HTR-8/SVneo (cell line): Measurements from ENCODE around the gene NF1.
"Not testable (repeated sequence)": the region's sequence is repeated elsewhere in the genome, so short reads cannot be mapped to it uniquely, and the experiment has no call there.

Source experiments
- DNase-seq: peaks from one replicate; pipeline ENCODE4 v3.0.0; 2011; ENCODE audit warnings: low spot score, mixed read lengths; ENCODE audit not compliant: insufficient read length
- FAIRE-seq: peaks from 2 replicates; lab custom pipeline; 2011; peaks lifted over from hg19 to GRCh38; lab: Jason Lieb, UNC

Gene NF1

DNA sequence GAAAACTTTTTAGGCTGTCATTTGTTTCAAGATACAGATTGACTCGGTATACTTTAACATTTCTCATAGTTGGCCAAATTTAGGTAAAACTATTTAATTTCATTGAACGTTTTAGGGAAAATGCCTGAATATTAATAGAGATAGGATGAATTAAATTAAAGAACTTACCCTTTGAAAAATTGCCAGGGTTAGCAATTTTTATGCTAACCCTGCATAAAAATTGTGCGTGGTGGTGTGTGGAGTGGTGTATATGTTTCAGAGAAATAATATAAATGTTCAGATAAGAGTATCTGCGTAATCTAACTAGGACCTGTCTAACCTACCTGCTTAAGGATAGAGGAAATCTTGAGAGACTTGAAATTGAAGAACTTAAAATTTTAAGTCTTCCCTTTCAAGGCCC lies 21.4 kb downstream of the NF1 start:
- no peak for FAIRE-seq

DNA sequence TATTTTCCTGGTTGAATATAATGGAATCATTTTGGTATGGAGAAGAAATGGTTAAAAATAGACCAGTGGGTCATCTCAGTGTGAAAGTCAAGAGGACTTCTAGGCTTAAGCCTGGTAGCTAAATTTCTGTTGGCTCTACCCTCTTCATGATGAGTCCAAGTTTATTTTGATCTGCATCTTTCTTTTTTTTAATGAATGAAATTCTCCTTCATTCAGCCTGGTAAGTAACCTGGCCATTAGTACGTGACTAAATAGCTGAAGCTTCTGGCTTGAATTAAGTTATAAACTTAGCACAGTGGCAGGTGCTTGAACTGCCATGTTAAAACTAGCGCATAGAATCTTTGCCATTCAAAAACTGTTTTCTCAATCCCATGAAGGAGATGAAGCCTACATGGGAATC lies 28.0 kb downstream of the NF1 start:
- FAIRE-seq = no peak

More for the DNA sequence above, 21.4 kb downstream of the NF1 start:
- no peak for DNase-seq

GRCh38 chr17:31126318-31126717 lies 31.5 kb downstream of the NF1 start:
- DNase-seq (no peak), FAIRE-seq (no peak)

More for the DNA sequence above, 28.0 kb downstream of the NF1 start:
- DNase-seq = no peak

GRCh38 chr17:31128241-31128640 lies 33.5 kb downstream of the NF1 start:
- FAIRE-seq (no peak), DNase-seq (no peak)

DNA sequence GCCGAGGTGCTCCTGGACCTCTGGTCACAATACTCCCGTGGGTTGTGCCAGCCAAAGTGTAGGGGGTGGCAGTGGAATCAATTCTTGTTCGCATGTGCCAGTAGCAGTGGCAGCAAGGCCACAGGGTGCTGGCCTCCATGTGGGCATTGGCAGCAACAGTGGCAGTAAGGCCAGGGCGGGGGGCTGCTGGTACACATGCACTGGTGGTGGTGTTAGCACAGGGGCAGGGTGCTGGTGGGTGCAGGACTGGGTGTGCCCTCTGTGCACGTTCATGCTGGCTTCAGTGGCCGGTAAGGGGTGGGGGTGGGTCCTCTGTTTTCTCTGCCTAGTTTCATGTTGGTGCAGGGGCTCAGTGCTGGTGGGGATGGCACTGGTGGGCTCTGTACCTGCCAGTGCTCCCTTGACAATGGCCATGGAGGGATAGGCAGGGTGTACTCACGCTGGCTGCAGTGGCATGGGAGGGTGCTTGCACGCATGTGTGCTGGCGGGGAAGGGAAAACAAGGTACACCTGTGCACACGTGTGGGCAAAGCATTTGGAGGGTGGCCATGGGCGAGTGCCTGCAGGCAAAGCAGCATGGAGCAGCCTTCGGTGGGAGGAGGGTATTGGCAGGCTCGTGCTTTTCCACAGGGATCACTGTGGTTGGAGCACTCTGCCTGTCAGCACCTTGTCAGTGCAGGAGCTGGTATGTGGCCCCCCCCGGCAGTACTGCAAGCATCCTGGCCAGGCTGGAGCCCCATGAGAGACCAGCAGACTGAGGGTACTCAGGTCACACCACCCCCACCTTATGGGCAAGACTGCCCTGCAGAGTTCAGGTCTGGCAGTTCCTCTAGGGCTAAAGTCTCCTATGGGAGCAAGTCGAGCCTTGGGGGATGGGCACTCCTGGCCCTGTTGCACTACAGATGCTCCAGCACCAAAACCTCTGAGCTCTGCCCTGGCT lies 35.8 kb downstream of the NF1 start:
- FAIRE-seq (no peak), DNase-seq (no peak)

- DNase-seq (no peak), FAIRE-seq (no peak)
Measured at GRCh38 chr17:31131299-31131698, 36.5 kb downstream of the NF1 start.

DNA sequence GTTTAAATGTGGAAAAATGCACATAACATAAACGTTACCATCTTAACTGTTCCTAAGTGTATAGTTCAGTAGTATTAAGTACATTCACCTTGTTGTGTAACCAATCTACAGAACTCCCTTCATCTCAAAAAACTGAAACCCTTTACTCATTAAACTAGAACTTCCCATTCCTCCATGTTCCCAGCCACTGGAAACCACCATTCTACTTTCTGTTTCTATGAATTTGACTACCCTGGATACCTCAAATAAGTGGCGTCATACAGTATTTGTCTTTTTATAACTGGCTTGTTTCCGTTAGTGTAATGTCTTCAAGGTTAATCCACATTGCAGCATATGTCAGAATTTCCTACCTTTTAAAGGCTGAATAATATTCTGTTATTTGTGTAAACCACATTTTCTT lies 38.2 kb downstream of the NF1 start:
- FAIRE-seq (no peak), DNase-seq (no peak)

- DNase-seq (no peak), FAIRE-seq (no peak)
Measured at GRCh38 chr17:31134576-31134975, 39.8 kb downstream of the NF1 start.

DNA sequence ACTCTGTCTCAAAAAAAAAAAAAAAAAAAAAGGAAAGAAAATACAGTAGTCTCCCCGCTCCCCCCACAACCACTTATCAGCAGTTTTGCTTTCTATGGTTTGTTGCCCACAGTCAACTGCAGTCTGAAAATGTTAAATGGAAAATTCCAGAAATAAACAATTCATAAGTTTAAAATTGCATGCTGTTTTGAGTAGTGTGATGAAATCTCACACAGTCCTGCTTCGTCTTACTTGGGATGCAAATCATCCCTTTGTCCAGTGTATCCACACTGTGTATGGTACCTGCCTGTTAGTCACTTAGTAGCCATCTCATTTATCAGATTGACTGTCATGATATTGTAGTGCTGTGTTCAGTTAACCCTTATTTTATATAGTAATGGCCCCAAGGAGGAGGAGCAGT lies 41.5 kb downstream of the NF1 start:
- peak; percentile 91 for FAIRE-seq
- DNase-seq = no peak

DNA sequence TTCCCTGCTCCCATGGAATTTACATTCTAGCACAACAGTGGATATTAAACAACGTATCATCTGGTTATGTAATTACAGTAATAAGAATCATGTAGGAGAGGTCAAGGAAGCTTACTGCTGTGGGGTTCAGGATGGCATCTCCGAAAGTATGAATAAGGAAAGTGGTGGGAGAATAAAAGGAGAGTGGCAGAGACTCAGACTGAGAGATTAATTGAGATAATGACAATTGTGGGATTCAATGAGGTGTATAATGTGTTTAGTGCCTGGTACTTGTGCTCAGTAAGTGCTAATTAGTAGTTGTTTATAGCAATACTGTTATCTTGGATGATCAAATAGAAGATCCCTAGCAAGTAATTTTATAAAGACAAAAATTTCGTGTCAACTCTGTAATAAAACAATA lies 45.3 kb downstream of the NF1 start:
- no peak for DNase-seq
- FAIRE-seq = no peak

DNA sequence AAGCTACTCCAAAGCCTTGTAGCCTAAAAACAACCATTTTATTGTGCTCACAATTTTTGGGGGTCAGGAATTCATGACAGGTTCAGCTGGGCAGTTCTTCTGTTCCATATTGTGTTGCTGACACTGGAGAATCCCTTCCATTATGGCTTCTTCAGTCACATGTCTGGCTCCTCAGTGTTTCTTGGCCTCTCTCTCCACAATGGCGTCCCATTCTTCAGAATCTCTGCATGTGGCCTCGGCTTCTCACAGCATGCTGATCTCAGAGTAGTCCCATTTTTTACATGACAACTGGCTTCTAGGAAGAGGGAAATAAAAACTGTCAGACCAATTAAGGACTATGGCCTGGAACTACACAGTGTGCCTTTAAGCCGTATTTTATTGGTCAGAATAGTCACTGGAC lies 49.7 kb downstream of the NF1 start:
- FAIRE-seq = peak; percentile 36
- DNase-seq = no peak

DNA sequence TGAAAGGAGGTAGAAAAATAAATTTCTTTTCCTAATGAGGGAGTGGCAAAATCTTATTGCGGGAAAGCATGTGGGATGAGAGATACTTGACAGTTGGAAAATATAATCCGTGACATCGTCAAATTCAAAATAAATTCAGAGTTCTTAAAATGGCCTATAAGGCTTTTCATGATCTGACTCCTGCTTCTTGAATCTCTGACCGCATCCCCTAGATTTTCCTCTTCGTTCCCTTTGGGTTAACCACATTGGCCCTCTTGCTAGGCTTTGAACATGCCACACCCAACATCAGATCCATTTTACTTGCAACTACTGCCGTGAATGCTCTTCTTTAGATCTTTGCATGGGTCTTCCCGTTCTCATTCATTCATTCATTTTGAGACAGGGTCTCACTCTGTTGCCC lies 50.1 kb downstream of the NF1 start:
- no peak for FAIRE-seq

DNA sequence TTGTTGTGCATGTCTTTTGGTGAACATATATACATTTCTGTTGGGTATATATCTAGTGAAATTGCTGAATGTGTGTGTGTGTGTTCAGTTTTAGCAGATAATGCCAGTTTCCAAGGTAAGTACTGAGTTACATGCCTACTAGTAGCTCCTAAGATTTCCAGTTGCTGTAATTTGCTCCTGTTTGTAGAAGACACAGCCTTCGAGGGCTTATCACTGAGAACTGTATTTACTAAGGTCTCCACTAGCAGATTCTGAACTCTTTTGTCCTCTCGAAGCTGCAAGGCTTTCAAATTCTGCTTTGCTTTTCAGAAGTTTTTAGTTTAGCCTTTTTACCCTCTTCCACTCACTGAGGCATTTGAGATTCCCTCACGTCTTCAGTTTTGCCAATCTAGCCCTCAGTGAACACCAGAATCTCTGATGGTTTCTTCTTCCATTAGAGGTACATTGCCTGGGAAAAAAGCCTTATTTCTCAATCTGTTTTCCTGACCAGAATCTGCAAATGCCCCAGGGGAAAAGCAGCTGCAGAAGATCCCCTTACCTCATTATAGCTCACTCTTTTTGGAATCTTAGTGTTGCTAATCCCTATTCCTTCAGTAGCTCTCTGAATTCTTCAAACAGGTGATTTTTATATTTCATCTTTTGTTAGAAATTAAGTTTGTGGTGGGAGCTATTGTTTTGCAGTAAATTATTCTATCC lies 52.9 kb downstream of the NF1 start:
- no peak for DNase-seq

More for the DNA sequence above, 50.1 kb downstream of the NF1 start:
- DNase-seq = no peak

DNA sequence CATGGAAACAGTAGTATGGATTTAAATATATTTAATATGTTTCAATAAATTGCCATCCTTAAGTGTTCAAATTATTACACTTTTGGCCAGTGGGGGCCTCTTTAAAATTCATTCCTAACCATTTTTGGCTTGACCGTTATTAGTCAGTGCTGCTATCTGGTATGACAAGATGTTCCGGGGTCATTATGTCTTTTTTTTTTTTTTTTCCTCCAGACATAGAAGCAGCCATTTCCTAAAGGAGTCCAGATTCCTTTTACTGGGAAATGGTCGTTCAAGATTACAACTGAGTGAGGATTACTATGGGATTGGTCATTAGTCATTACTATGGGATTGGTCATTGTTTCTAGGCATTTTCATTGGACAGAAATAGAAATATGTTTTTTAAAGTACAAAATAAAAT lies 53.4 kb downstream of the NF1 start:
- FAIRE-seq (no peak), DNase-seq (no peak)

More for the DNA sequence above, 52.9 kb downstream of the NF1 start:
- no peak for FAIRE-seq

DNA sequence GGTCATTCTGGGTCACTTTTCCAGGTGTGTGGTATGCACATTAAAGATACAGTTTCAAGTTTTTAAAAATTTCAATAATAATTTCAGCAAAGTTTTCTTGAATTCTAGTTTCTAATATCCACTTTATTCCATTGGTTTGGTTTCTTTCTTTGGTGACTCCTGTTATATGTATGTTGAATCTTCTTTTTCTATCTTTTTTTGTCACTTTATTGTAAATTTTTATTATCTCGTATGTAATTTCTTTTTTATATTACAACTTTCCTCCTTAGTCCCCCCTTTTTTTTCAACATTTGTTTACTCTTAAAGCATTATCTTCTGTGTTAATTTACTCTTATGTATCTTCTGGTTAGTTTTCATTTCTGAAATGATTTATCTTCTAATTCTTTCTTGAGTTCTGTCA lies 57.5 kb downstream of the NF1 start:
- no peak for FAIRE-seq
- no peak for DNase-seq

DNA sequence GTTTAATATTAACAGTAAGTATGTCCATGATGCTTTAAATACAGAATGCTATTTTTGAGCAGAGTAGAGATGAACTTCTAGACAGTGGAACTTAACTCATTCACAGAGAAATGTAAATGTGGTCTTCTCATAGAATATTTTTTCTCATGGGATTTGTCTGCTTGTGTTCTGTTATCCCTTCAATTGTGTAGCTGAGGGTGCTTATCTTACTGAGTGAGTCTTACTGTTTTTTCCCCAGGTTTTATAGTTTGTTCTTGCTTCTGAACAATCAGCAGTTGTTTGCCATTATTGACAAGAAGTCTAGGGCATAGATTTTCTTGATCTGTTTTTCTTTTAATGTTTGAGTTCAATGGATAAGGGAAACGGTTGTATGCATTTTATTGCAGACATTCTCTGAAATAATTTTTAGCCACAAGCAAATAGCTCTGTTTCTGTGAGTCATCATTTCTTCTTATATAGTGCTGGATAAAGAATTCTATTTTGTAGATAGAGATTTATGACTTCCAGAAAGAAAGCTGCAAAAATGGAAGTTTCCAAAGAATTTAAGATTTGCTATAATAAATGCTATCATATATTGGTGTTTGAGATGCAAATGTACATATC lies 60.5 kb downstream of the NF1 start:
- FAIRE-seq = no peak
- DNase-seq = no peak

GRCh38 chr17:31156326-31156725 lies 61.5 kb downstream of the NF1 start:
- DNase-seq (no peak), FAIRE-seq (no peak)

- not testable (repeated sequence) for FAIRE-seq, DNase-seq
Measured at GRCh38 chr17:31156864-31157263, 62.1 kb downstream of the NF1 start.

- no peak for DNase-seq
- FAIRE-seq = no peak
Measured at GRCh38 chr17:31158746-31159377, 64.1 kb downstream of the NF1 start.

- DNase-seq (no peak), FAIRE-seq (no peak)
Measured at GRCh38 chr17:31163091-31163781, 68.5 kb downstream of the NF1 start.
